ENCODE measurements around the gene QRICH1. TPM values are rescaled to one million over a fixed set of nuclear protein-coding genes. Genes with fewer than 3 reads are reported as not detected.

QRICH1 gene
- total RNA-seq, 1 experiment from 2014 or later: 96.1 TPM

GRCh38 chr3:49100046-49100615, 6.3 kb upstream of the QRICH1 start:
- H3K27ac Mint-ChIP-seq (ENCODE audit: low read depth, unreplicated experiment): no peak overlapping the region

GRCh38 chr3:49098910-49099630, 5.2 kb upstream of the QRICH1 start:
- Mint-ChIP-seq H3K27ac (ENCODE audit: low read depth, unreplicated experiment) (no peak overlapping the region), H3K36me3 (ENCODE audit: insufficient read depth, unreplicated experiment) (peaks cover 65% of the 10 kb centered on the region), H3K4me1 (ENCODE audit: insufficient read depth, unreplicated experiment) (peaks cover 7% of the 10 kb centered on the region), H3K4me3 (ENCODE audit: unreplicated experiment) (no peak overlapping the region), H3K9me3 (ENCODE audit: unreplicated experiment) (no peaks in the 10 kb centered on the region), H3K27me3 (ENCODE audit: insufficient read depth, unreplicated experiment) (no peaks in the 10 kb centered on the region)
- ChIA-PET POLR2A (interaction anchor here (0.7 kb wide), 1 partner anchor 87 kb away, joined by 3 read pairs; no protein-coding TSS in a partner anchor), CTCF (no interaction called here)
- intact Hi-C loops (cut with micrococcal nuclease): no loop called here
- BruUV-seq (replicated peaks): TSS peak; percentile 16
- no peak for DNase-seq (ENCODE audit: unreplicated experiment)
- no peak for TF ChIP-seq CTCF (IDR thresholded peaks at IDR 0.05; ENCODE audit: unreplicated experiment)

More at GRCh38 chr3:49100046-49100615, 6.3 kb upstream of the QRICH1 start:
- no peak overlapping the region for H3K4me3 Mint-ChIP-seq (ENCODE audit: unreplicated experiment)
- peaks cover 68% of the 10 kb centered on the region for H3K36me3 Mint-ChIP-seq (ENCODE audit: insufficient read depth, unreplicated experiment)
- peaks cover 7% of the 10 kb centered on the region for H3K4me1 Mint-ChIP-seq (ENCODE audit: insufficient read depth, unreplicated experiment)
- no TSS peak for BruUV-seq (replicated peaks)
- H3K27me3 Mint-ChIP-seq (ENCODE audit: insufficient read depth, unreplicated experiment): no peaks in the 10 kb centered on the region
- CTCF ChIA-PET: no interaction called here
- DNase-seq (ENCODE audit: unreplicated experiment): no peak
- POLR2A ChIA-PET: interaction anchor here (0.8 kb wide), 1 partner anchor 21 kb away, joined by 4 read pairs; the partner anchor contains the start of gene USP19
- no peak for TF ChIP-seq CTCF (IDR thresholded peaks at IDR 0.05; ENCODE audit: unreplicated experiment)
- intact Hi-C loops (cut with micrococcal nuclease): no loop called here
- H3K9me3 Mint-ChIP-seq (ENCODE audit: unreplicated experiment): no peaks in the 10 kb centered on the region

GRCh38 chr3:49098429-49098828, 4.6 kb upstream of the QRICH1 start:
- Mint-ChIP-seq H3K4me3 (ENCODE audit: unreplicated experiment) (no peak overlapping the region), H3K9me3 (ENCODE audit: unreplicated experiment) (no peaks in the 10 kb centered on the region), H3K36me3 (ENCODE audit: insufficient read depth, unreplicated experiment) (peaks cover 70% of the 10 kb centered on the region), H3K4me1 (ENCODE audit: insufficient read depth, unreplicated experiment) (peaks cover 4% of the 10 kb centered on the region), H3K27me3 (ENCODE audit: insufficient read depth, unreplicated experiment) (no peaks in the 10 kb centered on the region), H3K27ac (ENCODE audit: low read depth, unreplicated experiment) (no peak overlapping the region)
- DNase-seq (ENCODE audit: unreplicated experiment): peak; percentile 36
- no TSS peak for BruUV-seq (replicated peaks)
- intact Hi-C loops (cut with micrococcal nuclease): no loop called here
- ChIA-PET POLR2A (interaction anchor here (0.6 to 0.7 kb wide), 2 partner anchors 22 to 86 kb away, joined by 3 read pairs; partner anchors contain the start of gene USP19), CTCF (no interaction called here)
- no peak for TF ChIP-seq CTCF (IDR thresholded peaks at IDR 0.05; ENCODE audit: unreplicated experiment)

Data from MCF 10A (cell line).